Spleen (tissue), 11 donors: ENCODE results near the gene SLC22A23. TPM values are rescaled to one million over a fixed set of nuclear protein-coding genes. Genes with fewer than 3 reads are reported as not detected.

Experiments used
- DNase-seq: peaks from one replicate; pipeline ENCODE4 v3.0.0-alpha.2; 2020
- H3K27ac ChIP-seq, 8 donors: fragments of 200-600 bp; sonication (generic) in 7 of 8; 1 replicate in 4 of 8; 2 replicates in 4 of 8; pipeline versions ENCODE4 v1.5.0 to v1.8.0; 2016 to 2021; ENCODE audit warnings: inconsistent platforms in 4 of 8, mild to moderate bottlenecking in 4 of 8, moderate library complexity in 1 of 8
- H3K27me3 ChIP-seq, 7 donors: fragments of 200-600 bp; sonication (generic) in 6 of 7; replicated peaks in 1 of 7; 1 replicate in 4 of 7; 2 replicates in 3 of 7; pipeline versions ENCODE4 v1.5.0 to v1.8.0; 2016 to 2021; ENCODE audit warnings: inconsistent platforms in 3 of 7, mild to moderate bottlenecking in 1 of 7
- H3K36me3 ChIP-seq, 6 donors: fragments of 200-600 bp; sonication (generic) in 5 of 6; 1 replicate in 4 of 6; 2 replicates in 2 of 6; pipeline versions ENCODE4 v1.5.0 to v1.8.0; 2016 to 2021; ENCODE audit warnings: inconsistent platforms in 2 of 6
- H3K4me1 ChIP-seq, 6 donors: fragments of 200-600 bp; sonication (generic) in 5 of 6; 1 replicate in 3 of 6; 2 replicates in 3 of 6; pipeline versions ENCODE4 v1.5.0 to v1.8.0; 2016 to 2021; ENCODE audit warnings: inconsistent platforms in 3 of 6
- H3K4me3 ChIP-seq, 8 donors: fragments of 200-600 bp; sonication (generic) in 7 of 8; 1 replicate in 4 of 8; 2 replicates in 4 of 8; pipeline versions ENCODE4 v1.5.0 to v1.8.0; 2016 to 2021; ENCODE audit warnings: inconsistent platforms in 4 of 8, mild to moderate bottlenecking in 4 of 8, moderate library complexity in 2 of 8
- H3K9me3 ChIP-seq, 8 donors: fragments of 200-600 bp; sonication (generic) in 7 of 8; 1 replicate in 4 of 8; 2 replicates in 4 of 8; pipeline versions ENCODE4 v1.5.0 to v1.8.0; 2016 to 2021; ENCODE audit warnings: inconsistent platforms in 4 of 8
- POLR2A ChIP-seq, 3 donors: fragments of 450-650 bp; IDR thresholded peaks; one replicate each; pipeline ENCODE4 v1.5.1; 2017; ENCODE audit warnings: antibody characterized with exemption in 3 of 3, mild to moderate bottlenecking in 1 of 3
- POLR2AphosphoS5 ChIP-seq, 3 donors: sonication (generic); formaldehyde crosslinking; IDR thresholded peaks; one replicate each; pipeline ENCODE4 v1.5.1; 2017; ENCODE audit warnings: antibody characterized with exemption in 3 of 3
- WGBS, 5 donors: extraction: QIAGEN DNeasy Blood & Tissue Kit in 3 of 5; methylation state at CpG; one replicate each; pipeline versions ENCODE4 v1.1.5 to v1.1.7; 2013 to 2018; 5-methylcytosine and 5-hydroxymethylcytosine counted together
- intact Hi-C: fragments of 100-400 bp; cut with DNase I; formaldehyde crosslinking; loops from one replicate; pipeline ENCODE4 v1.15.0; 2023; ENCODE audit warnings: low total_unique reads
- polyA plus RNA-seq, 3 donors: library from polyadenylated mRNA; stranded (reverse); fragments of 200-250 nt; gene quantifications; one replicate each; pipeline ENCODE4 v1.2.1, GENCODE V29; 2013
- total RNA-seq, 7 donors: library from RNA; depleted of rRNA in 3 of 7; stranded (reverse); fragments of >200 nt in 3 of 7; fragmentation: NEBNext Ultra II Directional in 4 of 7; extraction: Animal tissue kit (Norgen Biotek cat#: 25700) in 4 of 7; gene quantifications; one replicate each; pipeline versions ENCODE4 v1.1.0 to v1.2.1, GENCODE V29; 2016 to 2021
- TF ChIP-seq, protein P1 (sequence below), 11 experiments: fragments of 200-600 bp in 7 of 11; fragments of 450-650 bp in 4 of 11; sonication (generic) in 4 of 11; IDR thresholded peaks in 8 of 11; conservative IDR thresholded peaks in 3 of 11; 1 replicate in 7 of 11; 2 replicates in 4 of 11; pipeline versions ENCODE4 v1.4.0 to v1.8.0; 2016 to 2021; ENCODE audit warnings: antibody characterized with exemption in 11 of 11, inconsistent platforms in 4 of 11, mild to moderate bottlenecking in 1 of 11
- donor health status: healthy with polysubstance abuse.
- donor health status: DM: no; HTN: no; CAD: no; lungs with moderate emphysema.
- donor health status: DM: no; HTN: no; CAD: no.
- donor health status: Bipolar disorder and iron deficiency.
- donor health status: healthy.
- donor health status: DM: no; HTN: no; CAD: no.
- donor health status: DM: yes; HTN: yes; CAD: no.

Gene SLC22A23
- total and polyA plus RNA-seq, 10 donors = 1.9 to 22.6 (median 18.3) TPM

DNA sequence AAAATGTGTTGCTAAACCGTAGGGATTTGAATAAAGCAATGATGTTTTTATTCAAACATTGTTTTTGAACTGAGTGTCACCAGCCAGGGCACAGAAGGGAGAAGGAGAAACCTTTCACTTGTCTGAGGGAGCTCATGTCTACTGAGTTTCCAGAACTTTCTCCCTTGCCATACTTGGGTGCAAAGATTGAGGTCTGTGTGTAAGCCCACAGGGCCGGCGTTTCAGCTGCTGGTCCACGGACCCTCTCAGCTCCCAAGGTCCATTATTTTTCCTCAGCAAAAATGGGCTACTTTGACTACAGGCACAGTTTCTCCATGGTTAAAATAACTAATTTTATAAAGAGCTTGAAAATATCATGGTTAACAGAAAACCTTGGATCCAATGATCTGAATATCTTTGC lies 165.5 kb downstream of the SLC22A23 start:
- intact Hi-C loops = no loop called here
- no peak overlapping the region for H3K4me3 ChIP-seq
- WGBS, 5 donors = 91 to 96% (median 91%) methylated on average over 4 of the region's 4 CpGs
- TF ChIP-seq POLR2AphosphoS5 (IDR thresholded peaks at IDR 0.05) = no peak
- peaks cover 0 to 9% (median 0%) of the 10 kb centered on the region in 6 donors for H3K4me1 ChIP-seq
- no peaks in the 10 kb centered on the region for H3K9me3 ChIP-seq
- peaks cover 0 to 14% (median 0%) of the 10 kb centered on the region in 7 donors for H3K27me3 ChIP-seq
- no peaks in the 10 kb centered on the region for H3K36me3 ChIP-seq
- no peak overlapping the region for H3K27ac ChIP-seq
- DNase-seq = peak; percentile 56

DNA sequence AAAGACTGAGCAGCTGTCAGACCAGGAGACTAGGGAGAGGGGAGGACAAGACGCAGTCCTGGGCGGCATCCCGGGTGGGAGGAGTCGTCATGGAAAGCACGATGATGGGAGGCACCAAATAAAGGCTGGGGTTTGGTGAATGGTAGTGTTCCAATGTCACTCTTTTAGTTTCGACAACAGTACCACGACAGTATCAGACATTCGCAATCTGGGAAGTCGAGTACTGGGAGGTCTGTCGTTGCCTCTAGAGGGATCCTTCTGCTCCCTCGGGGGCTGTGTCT lies 166.0 kb downstream of the SLC22A23 start:
- DNase-seq = peak; percentile 64
- intact Hi-C loops = no loop called here
- no peaks in the 10 kb centered on the region for H3K9me3 ChIP-seq
- peaks cover 0 to 9% (median 0%) of the 10 kb centered on the region in 7 donors for H3K27me3 ChIP-seq
- peaks cover 0 to 9% (median 0%) of the 10 kb centered on the region in 6 donors for H3K4me1 ChIP-seq
- TF ChIP-seq, protein P1, sequence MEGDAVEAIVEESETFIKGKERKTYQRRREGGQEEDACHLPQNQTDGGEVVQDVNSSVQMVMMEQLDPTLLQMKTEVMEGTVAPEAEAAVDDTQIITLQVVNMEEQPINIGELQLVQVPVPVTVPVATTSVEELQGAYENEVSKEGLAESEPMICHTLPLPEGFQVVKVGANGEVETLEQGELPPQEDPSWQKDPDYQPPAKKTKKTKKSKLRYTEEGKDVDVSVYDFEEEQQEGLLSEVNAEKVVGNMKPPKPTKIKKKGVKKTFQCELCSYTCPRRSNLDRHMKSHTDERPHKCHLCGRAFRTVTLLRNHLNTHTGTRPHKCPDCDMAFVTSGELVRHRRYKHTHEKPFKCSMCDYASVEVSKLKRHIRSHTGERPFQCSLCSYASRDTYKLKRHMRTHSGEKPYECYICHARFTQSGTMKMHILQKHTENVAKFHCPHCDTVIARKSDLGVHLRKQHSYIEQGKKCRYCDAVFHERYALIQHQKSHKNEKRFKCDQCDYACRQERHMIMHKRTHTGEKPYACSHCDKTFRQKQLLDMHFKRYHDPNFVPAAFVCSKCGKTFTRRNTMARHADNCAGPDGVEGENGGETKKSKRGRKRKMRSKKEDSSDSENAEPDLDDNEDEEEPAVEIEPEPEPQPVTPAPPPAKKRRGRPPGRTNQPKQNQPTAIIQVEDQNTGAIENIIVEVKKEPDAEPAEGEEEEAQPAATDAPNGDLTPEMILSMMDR (IDR thresholded peaks at IDR 0.05 in 8 of 11, conservative IDR thresholded peaks at IDR 0.05 in 3 of 11) = no peak
- TF ChIP-seq POLR2AphosphoS5 (IDR thresholded peaks at IDR 0.05) = no peak
- TF ChIP-seq POLR2A (IDR thresholded peaks at IDR 0.05) = no peak
- 70 to 92% (median 84%) methylated on average over 11 of the region's 11 CpGs for WGBS, 5 donors
- no peak overlapping the region for H3K27ac ChIP-seq
- no peak overlapping the region for H3K4me3 ChIP-seq
- H3K36me3 ChIP-seq = no peaks in the 10 kb centered on the region

DNA sequence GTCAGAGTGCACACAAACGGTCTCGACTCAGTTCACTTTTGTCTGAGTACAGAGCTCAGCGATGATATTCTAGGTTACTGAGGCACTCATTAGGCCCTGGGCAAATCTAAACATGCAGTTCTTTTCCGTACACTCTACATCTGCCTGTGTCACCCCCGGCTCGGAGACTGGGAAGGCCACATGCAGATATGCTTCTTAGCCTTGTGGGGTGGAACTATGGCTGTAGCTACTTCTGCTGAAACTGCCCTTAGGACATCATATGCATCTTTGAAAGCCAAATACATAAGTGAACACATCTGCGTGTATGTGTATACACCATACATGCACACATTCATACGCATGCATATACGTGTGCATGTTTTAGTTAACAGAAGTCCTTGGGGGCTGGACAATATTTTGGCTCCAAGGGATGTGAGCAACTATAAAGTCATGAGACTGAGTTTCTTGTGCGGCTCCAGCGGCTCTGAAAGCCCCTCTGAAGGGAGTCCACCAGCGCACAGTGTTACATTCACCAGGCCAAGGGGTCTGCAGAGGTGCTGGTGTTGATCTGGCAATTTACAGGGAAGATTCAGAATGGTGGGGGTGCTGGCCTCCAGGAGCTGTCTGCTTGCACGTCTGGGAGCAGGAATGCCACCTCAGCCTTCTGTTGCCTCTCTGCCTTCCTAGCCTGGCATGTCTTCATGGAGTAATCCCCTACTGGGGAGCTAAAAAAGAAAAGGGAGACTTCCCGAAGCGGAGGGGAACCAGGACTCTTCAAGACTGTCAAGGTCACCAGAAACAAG lies 166.5 kb downstream of the SLC22A23 start:
- no peak overlapping the region for H3K27ac ChIP-seq
- peaks cover 0 to 9% (median 0%) of the 10 kb centered on the region in 6 donors for H3K4me1 ChIP-seq
- H3K36me3 ChIP-seq = no peaks in the 10 kb centered on the region
- TF ChIP-seq, protein P1 (IDR thresholded peaks at IDR 0.05 in 8 of 11, conservative IDR thresholded peaks at IDR 0.05 in 3 of 11) = no peak
- no peak for TF ChIP-seq POLR2AphosphoS5 (IDR thresholded peaks at IDR 0.05)
- TF ChIP-seq POLR2A (IDR thresholded peaks at IDR 0.05) = no peak
- intact Hi-C loops = no loop called here
- H3K4me3 ChIP-seq = no peak overlapping the region
- 89 to 91% (median 90%) methylated on average over 15 of the region's 15 CpGs for WGBS, 5 donors
- H3K9me3 ChIP-seq = no peaks in the 10 kb centered on the region
- DNase-seq = no peak
- peaks cover 0 to 5% (median 0%) of the 10 kb centered on the region in 7 donors for H3K27me3 ChIP-seq

DNA sequence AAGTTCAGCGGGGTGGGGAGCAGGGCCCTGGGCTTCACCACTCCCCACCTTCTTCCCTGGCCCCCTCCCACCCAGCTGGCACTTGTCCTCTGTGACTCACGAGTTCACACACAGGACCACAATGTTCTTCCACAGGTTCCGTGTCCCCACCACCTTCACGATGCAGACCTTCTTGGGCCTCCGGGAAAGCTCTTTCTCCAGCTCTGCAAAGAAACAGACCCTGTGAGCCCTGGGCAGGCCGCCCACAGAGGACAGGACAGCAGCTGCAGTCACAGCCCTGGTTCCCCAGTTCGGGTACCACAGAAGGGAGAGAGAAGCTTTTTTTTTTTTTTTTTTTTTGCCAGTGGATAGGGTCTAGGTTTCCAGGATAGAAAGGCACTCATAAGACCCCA lies 167.2 kb downstream of the SLC22A23 start:
- no peaks in the 10 kb centered on the region for H3K9me3 ChIP-seq
- H3K36me3 ChIP-seq = peaks cover 0 to under 1% (median 0%) of the 10 kb centered on the region in 6 donors
- 85 to 91% (median 86%) methylated on average over 7 of the region's 7 CpGs for WGBS, 5 donors
- TF ChIP-seq POLR2AphosphoS5 (IDR thresholded peaks at IDR 0.05) (no peak), POLR2A (IDR thresholded peaks at IDR 0.05) (no peak)
- TF ChIP-seq, protein P1 (IDR thresholded peaks at IDR 0.05 in 8 of 11, conservative IDR thresholded peaks at IDR 0.05 in 3 of 11) = no peak
- peaks cover 0 to 9% (median 0%) of the 10 kb centered on the region in 6 donors for H3K4me1 ChIP-seq
- intact Hi-C loops = loop anchor here (10.0 kb wide), 1 partner anchor 165 kb away; the partner anchor contains the start of gene SLC22A23
- no peaks in the 10 kb centered on the region for H3K27me3 ChIP-seq
- no peak overlapping the region for H3K4me3 ChIP-seq
- peak; percentile 58 for DNase-seq
- no peak overlapping the region for H3K27ac ChIP-seq
